DMS153 treated with DMSO at 0.1 percent for 48 hours (cell line): ENCODE results near the gene DUS3L.

ENCODE experiments used
- DNase-seq: peaks from one replicate; lab custom pipeline; 2025; ENCODE audit not compliant: unreplicated experiment; lab: John Stamatoyannopoulos, UW

Gene DUS3L

GRCh38 chr19:5790559-5791520 lies at the start of gene DUS3L:
Gene DUS3L (minus strand): TSS chr19:5791163. CDS start chr19:5791141, 22 bp downstream.
- DNase-seq, result peak; percentile 91

- DNase-seq, result no peak
These were observed 48.4 kb upstream of the DUS3L start, which contains the start of gene FUT6 for GRCh38 chr19:5839065-5840017. Gene FUT6 (minus strand): TSS chr19:5839702. CDS start chr19:5832567, 7,135 bp downstream.

- DNase-seq, result no peak
These were observed 47.5 kb upstream of the DUS3L start for GRCh38 chr19:5838353-5839064.

- DNase-seq, result no peak
These were observed 46.9 kb upstream of the DUS3L start for GRCh38 chr19:5837761-5838352.

- DNase-seq, result no peak
These were observed 41.7 kb upstream of the DUS3L start for GRCh38 chr19:5832527-5833216.

- DNase-seq, result no peak
These were observed 41.1 kb upstream of the DUS3L start for GRCh38 chr19:5832061-5832460.

GRCh38 chr19:5831159-5831558 lies 40.2 kb upstream of the DUS3L start:
- DNase-seq, result no peak

GRCh38 chr19:5829567-5830310 lies 38.8 kb upstream of the DUS3L start:
- no peak for DNase-seq

- DNase-seq, result peak; percentile 33
These were observed 38.0 kb upstream of the DUS3L start for GRCh38 chr19:5828661-5829566.

- peak; percentile 82 for DNase-seq
These were observed 37.1 kb upstream of the DUS3L start for GRCh38 chr19:5827891-5828660.

- DNase-seq, result no peak
These were observed 36.5 kb upstream of the DUS3L start for GRCh38 chr19:5827342-5827890.

- peak; percentile 85 for DNase-seq
These were observed 35.8 kb upstream of the DUS3L start for GRCh38 chr19:5826531-5827341.

GRCh38 chr19:5825178-5825577 lies 34.2 kb upstream of the DUS3L start:
- no peak for DNase-seq

GRCh38 chr19:5824751-5825150 lies 33.8 kb upstream of the DUS3L start:
- DNase-seq, result no peak

GRCh38 chr19:5823579-5824281 lies 32.8 kb upstream of the DUS3L start:
- no peak for DNase-seq
